ENCODE data around the gene MLLT6.

The MLLT6 gene

GRCh38 chr17:38768417-38768816, 63.3 kb downstream of the MLLT6 start:
- no peak for DNase-seq (ENCODE audit: low read depth)

DNA sequence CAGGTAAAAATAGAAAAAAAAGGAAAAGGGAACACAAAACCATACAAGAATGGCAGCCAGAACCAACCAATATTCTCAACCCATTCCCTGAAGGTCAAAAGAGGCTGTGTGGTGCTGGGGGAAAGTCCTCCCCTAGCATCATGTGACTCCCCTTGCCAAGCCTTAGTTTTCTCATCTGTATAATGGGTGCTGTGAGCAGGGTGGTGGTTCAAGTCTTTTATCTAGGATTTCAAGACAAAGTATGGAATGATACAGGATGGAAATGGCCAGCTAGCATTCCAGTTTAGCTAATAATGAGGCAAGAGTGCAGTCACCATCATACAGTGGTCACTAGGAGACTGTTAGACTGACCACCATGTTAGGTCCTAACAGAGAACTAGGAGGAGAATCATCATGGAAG, 68.2 kb downstream of the MLLT6 start:
- no peak for DNase-seq (ENCODE audit: low read depth)

DNA sequence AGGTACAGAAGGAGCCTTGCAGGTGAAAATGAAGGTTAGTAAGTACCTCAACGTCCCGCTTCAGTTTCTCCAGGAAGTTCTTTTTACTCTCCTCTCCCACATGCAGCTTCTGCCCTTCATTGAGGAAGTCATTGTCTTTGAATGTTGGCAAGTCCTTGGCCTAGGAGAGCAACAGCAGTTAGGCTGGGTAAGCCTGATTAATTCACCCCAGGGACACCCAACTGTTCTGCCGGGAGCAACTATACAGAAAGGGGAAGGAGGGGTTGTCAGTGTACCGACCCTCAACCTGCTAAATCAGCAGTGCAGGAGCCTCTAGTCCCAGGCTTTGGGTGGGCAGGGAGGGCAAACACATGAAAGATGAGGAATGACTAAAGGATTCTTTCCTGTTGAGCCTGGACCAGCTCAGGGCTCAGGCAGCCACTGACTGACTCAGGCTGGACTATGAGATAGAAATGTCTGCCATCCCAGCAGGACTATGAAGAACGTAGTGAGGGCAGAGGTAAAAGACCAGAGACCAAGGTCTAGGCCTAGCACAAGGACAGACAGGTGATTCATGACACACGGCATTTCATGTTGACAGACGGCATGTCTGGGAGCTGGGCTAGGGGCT, 72.7 kb downstream of the MLLT6 start:
- DNase-seq (ENCODE audit: low read depth) = no peak
